BJ (cell line): Measurements from ENCODE around the gene KCNG2. TPM values are rescaled to one million over a fixed set of nuclear protein-coding genes. Genes with fewer than 3 reads are reported as not detected.

Source experiments
- CTCF ChIA-PET: fragments of 350-600 bp; formaldehyde crosslinking; extraction: SDS; loops from one replicate; lab custom pipeline; 2021; ENCODE audit warnings: antibody characterized with exemption, inconsistent platforms; lab: Yijun Ruan, JAX
- POLR2A ChIA-PET: fragments of 300-600 bp; sonication (Branson Sonifier 250); formaldehyde crosslinking; extraction: SDS; loops from one replicate; lab custom pipeline; 2021; ENCODE audit warnings: antibody characterized with exemption; lab: Charles Lee
- DNase-seq: peaks from one replicate; pipeline ENCODE4 v3.0.0-alpha.2; 2011; ENCODE audit warnings: low read depth
- H3K27me3 ChIP-seq: 2 replicates; pipeline ENCODE4 v1.6.0; 2011; ENCODE audit warnings: low read length; ENCODE audit not compliant: control insufficient read depth, insufficient read depth
- H3K36me3 ChIP-seq: 2 replicates; pipeline ENCODE4 v1.5.1; 2011; ENCODE audit warnings: low read length; ENCODE audit not compliant: control insufficient read depth, insufficient read depth
- H3K4me3 ChIP-seq: 2 replicates; pipeline ENCODE4 v1.5.1; 2011; ENCODE audit warnings: low read depth, mild to moderate bottlenecking, control low read depth, low read length
- polyA plus RNA-seq: library from polyadenylated mRNA; depleted of rRNA; stranded (reverse); fragments of >200 nt; gene quantifications from 2 replicates; pipeline ENCODE4 v1.2.3, GENCODE V29; 2011
- TF ChIP-seq, protein P1 (sequence below): IDR thresholded peaks from 2 replicates; pipeline ENCODE4 v1.5.1; 2011; ENCODE audit warnings: low read depth, mild to moderate bottlenecking, control low read depth, inconsistent platforms, low read length, moderate library complexity; ENCODE audit not compliant: insufficient read depth

KCNG2 gene
- polyA plus RNA-seq, 1 experiment: not detected

GRCh38 chr18:79784965-79785770 is 12.6 kb upstream of the KCNG2 start:
- ChIA-PET POLR2A (no interaction called here), CTCF (no interaction called here)
- no peak for DNase-seq
- no peaks in the 10 kb centered on the region for H3K36me3 ChIP-seq
- peaks cover 17% of the 10 kb centered on the region for H3K27me3 ChIP-seq
- no peak overlapping the region for H3K4me3 ChIP-seq
- TF ChIP-seq, protein P1, sequence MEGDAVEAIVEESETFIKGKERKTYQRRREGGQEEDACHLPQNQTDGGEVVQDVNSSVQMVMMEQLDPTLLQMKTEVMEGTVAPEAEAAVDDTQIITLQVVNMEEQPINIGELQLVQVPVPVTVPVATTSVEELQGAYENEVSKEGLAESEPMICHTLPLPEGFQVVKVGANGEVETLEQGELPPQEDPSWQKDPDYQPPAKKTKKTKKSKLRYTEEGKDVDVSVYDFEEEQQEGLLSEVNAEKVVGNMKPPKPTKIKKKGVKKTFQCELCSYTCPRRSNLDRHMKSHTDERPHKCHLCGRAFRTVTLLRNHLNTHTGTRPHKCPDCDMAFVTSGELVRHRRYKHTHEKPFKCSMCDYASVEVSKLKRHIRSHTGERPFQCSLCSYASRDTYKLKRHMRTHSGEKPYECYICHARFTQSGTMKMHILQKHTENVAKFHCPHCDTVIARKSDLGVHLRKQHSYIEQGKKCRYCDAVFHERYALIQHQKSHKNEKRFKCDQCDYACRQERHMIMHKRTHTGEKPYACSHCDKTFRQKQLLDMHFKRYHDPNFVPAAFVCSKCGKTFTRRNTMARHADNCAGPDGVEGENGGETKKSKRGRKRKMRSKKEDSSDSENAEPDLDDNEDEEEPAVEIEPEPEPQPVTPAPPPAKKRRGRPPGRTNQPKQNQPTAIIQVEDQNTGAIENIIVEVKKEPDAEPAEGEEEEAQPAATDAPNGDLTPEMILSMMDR: no peak

DNA sequence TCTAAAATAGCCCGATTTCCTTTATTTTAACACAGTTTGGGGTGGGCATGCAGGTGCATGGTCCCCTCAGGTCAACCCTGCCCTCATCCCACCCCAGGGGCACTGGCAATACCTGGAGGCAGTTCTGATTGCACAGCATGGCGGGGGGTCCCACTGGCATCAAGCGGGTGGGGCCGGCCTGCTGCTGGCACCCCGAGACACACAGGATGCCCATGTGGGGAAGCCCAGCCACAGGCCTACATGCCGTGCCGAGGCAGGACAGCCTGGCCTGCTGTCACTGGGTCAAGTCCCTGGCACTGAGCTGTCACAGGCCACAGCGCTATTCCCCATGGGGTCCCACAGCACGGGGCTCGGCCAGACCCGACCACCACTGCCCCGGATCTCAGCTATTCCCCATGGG is 11.9 kb upstream of the KCNG2 start:
- H3K27me3 ChIP-seq: peaks cover 17% of the 10 kb centered on the region
- no peak for DNase-seq
- ChIA-PET POLR2A (no interaction called here), CTCF (no interaction called here)
- H3K36me3 ChIP-seq: no peaks in the 10 kb centered on the region
- TF ChIP-seq, protein P1: no peak
- H3K4me3 ChIP-seq: no peak overlapping the region

DNA sequence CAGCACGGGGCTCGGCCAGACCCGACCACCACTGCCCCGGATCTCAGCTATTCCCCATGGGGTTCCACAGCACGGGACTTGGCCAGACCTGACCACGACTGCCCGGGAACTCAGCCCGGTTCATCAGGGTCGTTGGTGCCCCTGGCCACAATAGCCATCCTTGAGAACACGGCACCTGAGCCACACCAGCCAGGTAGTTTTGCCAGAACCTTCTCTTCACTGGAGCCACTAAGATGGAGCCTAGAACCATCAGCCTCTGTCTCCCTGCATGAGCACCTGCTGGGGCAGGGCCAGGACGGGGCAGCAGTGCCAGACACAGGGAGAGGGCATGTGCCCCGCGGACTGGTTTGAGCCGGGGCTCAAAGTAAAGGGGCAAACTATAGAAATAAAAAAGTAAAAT is 11.4 kb upstream of the KCNG2 start:
- Histone ChIP-seq H3K4me3 (no peak overlapping the region), H3K27me3 (peaks cover 17% of the 10 kb centered on the region), H3K36me3 (no peaks in the 10 kb centered on the region)
- TF ChIP-seq, protein P1: no peak
- ChIA-PET POLR2A (no interaction called here), CTCF (no interaction called here)
- DNase-seq: no peak

DNA sequence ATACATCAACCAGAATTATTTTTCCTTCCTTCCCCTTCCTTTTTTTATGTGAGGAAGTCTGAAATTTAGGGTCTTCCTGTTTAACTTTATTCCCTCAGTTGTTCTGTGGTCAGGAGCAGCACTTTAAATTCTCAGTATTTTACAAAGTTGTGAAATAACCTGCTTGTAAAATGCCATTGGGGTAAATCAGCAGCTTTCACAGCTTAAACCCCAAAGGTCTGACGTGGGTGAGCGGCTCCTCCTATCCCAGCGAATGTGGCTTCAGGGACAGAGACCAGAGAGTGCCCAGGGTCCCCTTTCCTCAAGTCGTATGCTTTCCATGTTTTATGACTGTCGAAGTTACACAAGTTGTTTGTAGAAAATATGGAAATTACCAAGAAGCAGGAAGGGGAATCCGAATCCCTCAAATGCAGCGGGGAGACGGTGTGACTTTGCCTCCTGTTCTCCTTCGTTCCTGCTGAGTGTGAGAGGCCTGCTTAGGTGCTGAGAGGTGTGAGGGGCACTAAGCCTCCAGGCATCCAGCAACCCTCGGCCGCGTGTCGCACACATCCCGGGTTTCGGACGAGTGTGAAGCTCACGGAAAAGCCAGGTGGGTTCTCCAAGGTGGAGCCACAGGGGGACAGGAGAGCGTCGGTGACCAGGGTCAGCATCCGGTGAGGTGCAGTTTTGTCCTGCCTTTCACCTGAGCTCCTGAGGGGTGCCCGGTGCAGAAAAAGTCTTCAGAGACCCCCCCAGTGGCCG is 10.8 kb upstream of the KCNG2 start:
- TF ChIP-seq, protein P1: no peak
- H3K4me3 ChIP-seq: no peak overlapping the region
- no peaks in the 10 kb centered on the region for H3K36me3 ChIP-seq
- ChIA-PET CTCF (no interaction called here), POLR2A (no interaction called here)
- DNase-seq: peak; percentile 35
- H3K27me3 ChIP-seq: peaks cover 17% of the 10 kb centered on the region

- peaks cover 17% of the 10 kb centered on the region for H3K27me3 ChIP-seq
Measured at GRCh38 chr18:79787527-79787864, 10.2 kb upstream of the KCNG2 start.

More at GRCh38 chr18:79787527-79787864, 10.2 kb upstream of the KCNG2 start:
- Histone ChIP-seq H3K36me3 (no peaks in the 10 kb centered on the region), H3K4me3 (no peak overlapping the region)
- TF ChIP-seq, protein P1: no peak
- CTCF ChIA-PET: no interaction called here
- POLR2A ChIA-PET: no interaction called here
- no peak for DNase-seq
